K562 (cell line): ENCODE measurements around the gene POLR2L. TPM values are rescaled to one million over a fixed set of nuclear protein-coding genes. Genes with fewer than 3 reads are reported as not detected.
A peak's percentile ranks its signal among the peaks of the same experiment; 100 is the strongest.

Experiments used
- ATAC-seq: fragments of 200-7000 bp; cut with Tn5 transposase; 3 replicates; pipeline ENCODE4 v1.9.1; 2020; ENCODE audit warnings: moderate library complexity
- BruUV-seq: library from RNA; stranded (reverse); fragments of 400-500 nt; replicated peaks from 2 replicates; lab custom pipeline; 2021; lab: Mats Ljungman, UMichigan
- CTCF ChIA-PET: fragments of 300-600 bp; formaldehyde crosslinking; extraction: SDS; loops from one replicate; lab custom pipeline; 2021; ENCODE audit warnings: low intra/inter-chr PET ratio; lab: Yijun Ruan, JAX
- POLR2A ChIA-PET: fragments of 300-600, 350-650 bp; sonication (Branson Sonifier 250); formaldehyde crosslinking; extraction: SDS; loops from one replicate; lab custom pipeline; 2021; ENCODE audit warnings: antibody characterized with exemption, inconsistent platforms; lab: Yijun Ruan, JAX
- DNase-seq, 4 experiments: peaks; one replicate each; pipeline versions ENCODE4 v3.0.0 to v3.0.0-alpha.2; 2011 to 2018; ENCODE audit warnings: low spot score in 3 of 4, mixed read lengths in 3 of 4; ENCODE audit errors: extremely low read depth in 1 of 4
- FAIRE-seq: peaks from 2 replicates; lab custom pipeline; 2011; peaks lifted over from hg19 to GRCh38; lab: Jason Lieb, UNC
- H2AFZ ChIP-seq: 2 replicates; pipeline ENCODE4 v1.6.0; 2011; ENCODE audit warnings: low read depth, low read length, control low read depth, inconsistent platforms
- H3K27ac ChIP-seq: fragments of 200-600 bp; 3 replicates; pipeline ENCODE4 v1.8.0; 2011; ENCODE audit warnings: low read depth, mild to moderate bottlenecking, control low read depth, inconsistent platforms, low read length, moderate library complexity, mixed read lengths; ENCODE audit errors: extremely low read depth
- H3K27me3 ChIP-seq, 2 experiments: fragments of 300-600 bp in 1 of 2; 2 replicates in 1 of 2; 3 replicates in 1 of 2; pipeline versions ENCODE4 v1.6.0 to v1.8.0; 2011; ENCODE audit warnings: inconsistent platforms in 2 of 2, low read length in 2 of 2, mild to moderate bottlenecking in 1 of 2, mixed read lengths in 1 of 2, moderate library complexity in 1 of 2; ENCODE audit not compliant: control insufficient read depth in 2 of 2, insufficient read depth in 2 of 2
- H3K36me3 ChIP-seq: fragments of 300-600 bp; 3 replicates; pipeline ENCODE4 v1.8.0; 2011; ENCODE audit warnings: mild to moderate bottlenecking, low read length, inconsistent platforms; ENCODE audit not compliant: control insufficient read depth, insufficient read depth
- H3K4me1 ChIP-seq, 2 experiments: fragments of 200-600 bp in 1 of 2; replicated peaks in 1 of 2; 2 replicates in 1 of 2; 3 replicates in 1 of 2; pipeline versions ENCODE4 v1.5.1 to v1.8.0; 2011; ENCODE audit warnings: inconsistent platforms in 2 of 2, low read length in 2 of 2, mild to moderate bottlenecking in 1 of 2, mixed read lengths in 1 of 2, moderate library complexity in 1 of 2; ENCODE audit not compliant: control insufficient read depth in 2 of 2, insufficient read depth in 2 of 2
- H3K4me2 ChIP-seq: 2 replicates; pipeline ENCODE4 v1.6.1; 2011; ENCODE audit warnings: low read length, control low read depth, inconsistent platforms, mixed read lengths; ENCODE audit not compliant: insufficient read depth
- H3K4me3 ChIP-seq: fragments of 200-600 bp; sonication (generic), shearing (Covaris generic); 2 replicates; pipeline ENCODE4 v1.5.1; 2016; ENCODE audit warnings: control low read depth, inconsistent platforms
- H3K79me2 ChIP-seq: fragments of 200-600 bp; 3 replicates; pipeline ENCODE4 v1.8.0; 2011; ENCODE audit warnings: low read length, inconsistent platforms; ENCODE audit not compliant: control insufficient read depth, insufficient read depth
- H3K9ac ChIP-seq, 2 experiments: 2 replicates each; pipeline versions ENCODE4 v1.6.0 to v1.6.1; 2011; ENCODE audit warnings: low read depth in 2 of 2, low read length in 2 of 2, control low read depth in 1 of 2, inconsistent platforms in 1 of 2, mild to moderate bottlenecking in 1 of 2, mixed read lengths in 1 of 2; ENCODE audit not compliant: insufficient read depth in 1 of 2
- H3K9me1 ChIP-seq: one replicate; pipeline ENCODE4 v1.6.0; 2011; ENCODE audit warnings: inconsistent platforms, mild to moderate bottlenecking, low read length, moderate library complexity; ENCODE audit not compliant: control insufficient read depth, insufficient read depth
- H3K9me3 ChIP-seq: replicated peaks from 2 replicates; pipeline ENCODE4 v1.5.1; 2011; ENCODE audit warnings: low read depth, low read length, inconsistent platforms; ENCODE audit not compliant: control insufficient read depth, insufficient read depth
- H4K20me1 ChIP-seq: replicated peaks from 2 replicates; pipeline ENCODE4 v1.6.1; 2011; ENCODE audit warnings: low read length, inconsistent platforms, mixed read lengths; ENCODE audit not compliant: control insufficient read depth, insufficient read depth
- MAFG ChIP-seq: fragments of 450-650 bp; conservative IDR thresholded peaks from 2 replicates; pipeline ENCODE4 v1.6.1; 2016; ENCODE audit warnings: missing genetic modification characterization, missing compliant biosample characterization
- REST ChIP-seq, 2 experiments: fragments of 450-650 bp; formaldehyde crosslinking in 1 of 2; IDR thresholded peaks; 2 replicates each; pipeline versions ENCODE4 v1.4.0 to v1.6.1; 2014 to 2020; ENCODE audit warnings: mild to moderate bottlenecking in 2 of 2, borderline replicate concordance in 1 of 2, low read depth in 1 of 2
- STAT5A ChIP-seq: IDR thresholded peaks from 2 replicates; pipeline ENCODE4 v1.6.1; 2012; ENCODE audit warnings: low read length, inconsistent platforms, borderline replicate concordance
- TBP ChIP-seq: optimal IDR thresholded peaks from 2 replicates; pipeline ENCODE3; 2011; ENCODE audit warnings: low read depth, low read length, improper control_type of control experiment
- ZNF124 ChIP-seq: sonication (generic); formaldehyde crosslinking; IDR thresholded peaks from 2 replicates; pipeline ENCODE4 v1.8.1; 2022; ENCODE audit warnings: missing genetic modification reagents
- WGBS: fragments of 100-300 bp; shearing (Covaris generic); methylation state at CpG from one replicate; pipeline ENCODE4 v1.1.6; 2016; ENCODE audit warnings: low coverage, mixed read lengths; ENCODE audit not compliant: insufficient coverage; ENCODE audit errors: missing lambda C conversion rate; 5-methylcytosine and 5-hydroxymethylcytosine counted together
- in situ Hi-C: fragments of 300-500 bp; cut with MboI; formaldehyde crosslinking; loops from 4 replicates; pipeline ENCODE4 v1.15.0; 2018; ENCODE audit warnings: inconsistent platforms, mixed read lengths
- intact Hi-C: fragments of 100-400 bp; cut with micrococcal nuclease; formaldehyde crosslinking; loops from 2 replicates; pipeline ENCODE4 v1.14.2; 2022
- polyA plus RNA-seq, 8 experiments: library from polyadenylated mRNA; depleted of rRNA in 4 of 8; stranded (reverse) in 5 of 8; unstranded in 3 of 8; fragments of >200 nt; fragmentation: Nextera tagmentation in 2 of 8; fragmentation: Illumina TruSeq in 1 of 8; extraction: Ambion mirVana in 2 of 8; extraction: Trizol in 1 of 8; gene quantifications; 2 replicates each; pipeline versions ENCODE4 v1.2.1 to v1.2.3, GENCODE V29; 2011 to 2014; ENCODE audit warnings: inconsistent platforms in 1 of 8, missing spikeins in 1 of 8
- total RNA-seq, 7 experiments: library from RNA; depleted of rRNA in 6 of 7; stranded (reverse); fragments of >200 nt in 6 of 7; fragmentation: Illumina TruSeq in 2 of 7; extraction: Trizol in 2 of 7; gene quantifications; 2 replicates each; pipeline versions ENCODE4 v1.2.1 to v1.2.3, GENCODE V29; 2011 to 2021; ENCODE audit warnings: low replicate concordance in 1 of 7

POLR2L gene
- total and polyA plus RNA-seq, 9 of the 15 experiments (the other 6 are each of a cell fraction or from before 2014, with no cell fraction given), result 38.3 to 688 (median 108) TPM

- CTCF ChIA-PET, result no interaction called here
- peak; percentile 27; the same call in 1 of the 2 replicates for TF ChIP-seq REST (IDR thresholded peaks at IDR 0.05; ENCODE audit: borderline replicate concordance)
- TF ChIP-seq REST (CRISPR knock-in tag; IDR thresholded peaks at IDR 0.05; ENCODE audit: low read depth), result no peak
- TF ChIP-seq STAT5A, result peak; percentile 7; the same call in 1 of the 2 replicates
- TF ChIP-seq TBP, result no peak
- no peak for TF ChIP-seq MAFG (tag)
- no peak for TF ChIP-seq ZNF124 (CRISPR knock-in tag)
- H3K79me2 ChIP-seq, result no peaks in the 10 kb centered on the region
Measured at GRCh38 chr11:858053-858761, 15.9 kb upstream of the POLR2L start.

More at GRCh38 chr11:858053-858761, 15.9 kb upstream of the POLR2L start:
- H4K20me1 ChIP-seq, result peaks cover 14% of the 10 kb centered on the region
- in situ Hi-C loops (no loop called here), intact Hi-C loops (no loop called here)
- H3K4me1 ChIP-seq, result peaks cover 14 to 93% of the 10 kb centered on the region in 2 experiments
- H3K36me3 ChIP-seq, result no peaks in the 10 kb centered on the region
- peaks cover 5% of the 10 kb centered on the region for H3K9me1 ChIP-seq
- 80% methylated on average over 23 of the region's 27 CpGs for WGBS
- FAIRE-seq (no peak), DNase-seq (no peak), ATAC-seq (no peak)
- no peak overlapping the region for H3K4me2 ChIP-seq
- H3K27me3 ChIP-seq, result no peaks in the 10 kb centered on the region
- H2AFZ ChIP-seq, result no peak overlapping the region
- H3K27ac ChIP-seq, result no peak overlapping the region
- no peaks in the 10 kb centered on the region for H3K9me3 ChIP-seq
- POLR2A ChIA-PET, result interaction anchor here (0.7 kb wide), 1 partner anchor 18 kb away, joined by 3 read pairs; no protein-coding TSS in a partner anchor
- H3K4me3 ChIP-seq, result no peak overlapping the region
- H3K9ac ChIP-seq, result no peak overlapping the region; a peak in 1 of 4 replicates
- no TSS peak for BruUV-seq
